ENCODE measurements around the gene LRRC45.

Gene LRRC45

DNA sequence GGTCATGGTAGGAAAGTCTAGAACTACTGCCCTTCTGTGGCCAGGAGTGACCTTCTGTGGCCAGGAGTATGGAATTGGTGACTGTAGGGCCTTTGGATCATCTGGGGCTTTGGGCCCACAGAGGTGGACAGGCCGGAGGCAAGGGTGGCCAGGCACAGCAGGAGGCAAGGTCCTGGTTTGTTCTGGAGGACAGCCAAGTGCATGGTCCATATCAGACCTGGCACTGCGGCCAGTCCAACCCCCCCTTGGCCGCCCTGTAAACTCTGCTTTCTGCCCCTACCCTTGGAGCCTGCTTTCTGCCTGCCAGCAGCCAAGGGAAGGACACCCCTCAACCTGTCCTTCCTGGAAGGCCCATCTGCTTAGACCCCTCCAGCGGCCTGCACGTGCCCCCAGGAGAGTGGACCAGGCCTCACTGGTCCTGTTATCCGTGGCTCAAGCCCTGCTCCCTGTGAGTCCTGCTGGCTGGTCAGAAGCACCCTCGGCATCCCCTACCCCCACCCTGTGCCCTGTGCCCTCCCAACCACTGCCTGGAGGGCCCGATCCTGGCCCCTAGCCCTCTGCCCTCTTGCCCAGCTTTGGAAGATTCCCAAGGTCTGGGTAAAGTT, 16.7 kb downstream of the LRRC45 start:
- H2AFZ ChIP-seq (ENCODE audit: low read length, unreplicated experiment): no peak overlapping the region
- no peak overlapping the region for H3K4me3 ChIP-seq (ENCODE audit: low read depth, low read length)
- no peaks in the 10 kb centered on the region for H3K79me2 ChIP-seq (ENCODE audit: control insufficient read depth, insufficient read depth, low read length, unreplicated experiment)
- peaks cover 4% of the 10 kb centered on the region for H3K4me1 ChIP-seq (ENCODE audit: control insufficient read depth, insufficient read depth, low read length, unreplicated experiment)
- no peak overlapping the region for H3K27ac ChIP-seq (ENCODE audit: low read depth, low read length)
- H3K27me3 ChIP-seq (ENCODE audit: insufficient read depth, low read length): no peaks in the 10 kb centered on the region
- H3K36me3 ChIP-seq (ENCODE audit: insufficient read depth, low read length): no peaks in the 10 kb centered on the region

DNA sequence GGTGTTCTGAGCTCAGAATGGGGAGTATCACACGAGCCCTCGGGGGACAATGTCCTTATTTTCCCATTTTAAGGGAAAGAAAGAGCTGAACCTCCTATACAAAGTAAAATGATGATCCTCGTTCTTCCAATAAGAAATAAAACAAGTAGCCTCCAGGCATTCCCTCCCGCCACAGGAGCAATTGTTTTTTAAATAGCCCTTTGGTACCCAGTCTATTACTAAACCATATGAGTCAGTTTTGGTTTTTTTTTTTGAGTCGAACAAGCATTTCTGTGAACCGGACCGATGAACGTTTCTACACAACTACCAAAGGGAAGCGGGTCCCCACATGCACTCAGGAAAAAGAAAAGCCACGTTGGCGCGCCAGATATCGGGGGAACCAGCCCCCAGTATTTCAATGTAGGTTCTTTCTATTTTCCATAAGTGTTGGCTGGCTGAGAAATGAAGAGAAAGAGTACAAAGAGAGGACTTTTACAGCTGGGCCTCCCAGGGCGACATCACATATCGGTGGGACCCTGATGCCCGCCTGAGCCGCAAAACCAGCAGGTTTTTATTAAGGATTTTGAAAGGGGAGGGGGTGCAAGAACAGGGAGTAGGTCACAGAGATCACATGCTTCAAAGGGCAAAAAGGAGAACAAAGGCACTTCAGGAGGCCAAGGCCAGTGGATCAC, 18.2 kb downstream of the LRRC45 start:
- H3K79me2 ChIP-seq (ENCODE audit: control insufficient read depth, insufficient read depth, low read length, unreplicated experiment): no peaks in the 10 kb centered on the region
- H3K4me3 ChIP-seq (ENCODE audit: low read depth, low read length): no peak overlapping the region
- H3K27ac ChIP-seq (ENCODE audit: low read depth, low read length): no peak overlapping the region
- H2AFZ ChIP-seq (ENCODE audit: low read length, unreplicated experiment): no peak overlapping the region
- H3K4me1 ChIP-seq (ENCODE audit: control insufficient read depth, insufficient read depth, low read length, unreplicated experiment): peaks cover 4% of the 10 kb centered on the region
- H3K36me3 ChIP-seq (ENCODE audit: insufficient read depth, low read length): no peaks in the 10 kb centered on the region
- H3K27me3 ChIP-seq (ENCODE audit: insufficient read depth, low read length): no peaks in the 10 kb centered on the region

DNA sequence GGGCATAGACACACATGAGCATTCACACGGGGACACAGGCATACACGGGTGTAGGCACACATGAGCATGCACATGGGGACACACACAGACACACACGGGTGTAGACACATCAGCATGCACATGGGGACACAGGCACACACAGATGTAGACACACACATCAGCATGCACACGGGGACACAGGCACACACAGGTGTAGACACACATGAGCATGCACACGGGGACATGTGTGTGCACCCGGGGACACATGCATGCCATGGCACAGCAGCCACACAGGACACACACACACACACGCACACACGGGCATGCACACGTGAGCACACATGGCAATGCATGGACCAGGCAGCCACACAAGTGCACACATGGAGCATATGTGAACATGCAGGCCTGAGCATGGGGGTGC, 19.5 kb downstream of the LRRC45 start:
- Histone ChIP-seq H3K27me3 (ENCODE audit: insufficient read depth, low read length) (no peaks in the 10 kb centered on the region), H3K4me1 (ENCODE audit: control insufficient read depth, insufficient read depth, low read length, unreplicated experiment) (no peaks in the 10 kb centered on the region), H3K79me2 (ENCODE audit: control insufficient read depth, insufficient read depth, low read length, unreplicated experiment) (no peaks in the 10 kb centered on the region), H3K36me3 (ENCODE audit: insufficient read depth, low read length) (no peaks in the 10 kb centered on the region), H2AFZ (ENCODE audit: low read length, unreplicated experiment) (no peak overlapping the region), H3K27ac (ENCODE audit: low read depth, low read length) (no peak overlapping the region), H3K4me3 (ENCODE audit: low read depth, low read length) (no peak overlapping the region)

DNA sequence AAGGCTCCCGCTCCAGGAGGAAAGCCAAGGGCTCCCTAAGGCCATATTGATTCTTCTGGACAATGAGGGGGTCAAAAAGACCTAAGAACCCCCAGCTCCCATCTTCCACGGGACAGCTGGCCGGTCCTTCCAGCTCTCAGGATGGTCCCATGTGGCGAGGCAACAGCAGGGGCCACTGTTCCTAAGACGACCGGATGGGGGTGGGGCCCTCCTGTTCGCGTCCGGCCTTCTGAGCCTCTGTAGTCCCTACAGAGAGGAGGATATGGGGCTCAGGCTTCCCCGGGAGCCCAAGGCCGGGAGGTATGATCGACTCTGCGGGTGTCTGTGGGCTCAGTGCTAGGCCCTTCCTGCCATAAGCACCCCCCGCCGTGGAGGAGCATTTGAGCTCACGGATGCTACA, 20.4 kb downstream of the LRRC45 start:
- Histone ChIP-seq H3K27me3 (ENCODE audit: insufficient read depth, low read length) (no peaks in the 10 kb centered on the region), H2AFZ (ENCODE audit: low read length, unreplicated experiment) (no peak overlapping the region), H3K27ac (ENCODE audit: low read depth, low read length) (no peak overlapping the region), H3K4me1 (ENCODE audit: control insufficient read depth, insufficient read depth, low read length, unreplicated experiment) (no peaks in the 10 kb centered on the region), H3K4me3 (ENCODE audit: low read depth, low read length) (no peak overlapping the region), H3K36me3 (ENCODE audit: insufficient read depth, low read length) (no peaks in the 10 kb centered on the region), H3K79me2 (ENCODE audit: control insufficient read depth, insufficient read depth, low read length, unreplicated experiment) (no peaks in the 10 kb centered on the region)

DNA sequence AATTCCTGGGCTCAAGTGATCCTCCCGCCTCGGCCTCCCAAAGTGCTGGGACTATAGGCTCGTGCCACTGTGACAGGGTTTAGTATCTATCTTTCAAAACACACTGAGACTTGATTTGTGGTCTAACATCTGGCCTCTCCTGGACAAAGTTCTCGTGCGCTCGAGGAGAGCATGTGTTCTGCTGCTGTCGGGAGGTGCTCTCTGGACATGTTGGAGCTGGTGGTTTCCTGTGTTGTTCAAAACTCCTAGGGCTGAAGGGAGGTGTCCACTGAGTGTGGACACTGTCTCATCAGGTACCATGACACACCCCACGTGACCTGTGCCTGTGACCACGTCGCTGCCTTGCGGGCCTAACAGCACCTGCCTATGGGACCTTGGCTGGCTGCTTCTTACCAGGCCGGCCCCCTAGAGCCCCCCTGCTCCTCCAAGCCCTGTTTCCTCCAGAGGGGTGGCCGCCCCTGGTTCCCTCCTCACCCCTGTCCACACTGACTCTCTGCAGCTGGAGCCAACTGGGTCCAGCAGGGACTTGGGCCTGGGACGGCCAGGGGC, 22.9 kb downstream of the LRRC45 start:
- Histone ChIP-seq H3K27ac (ENCODE audit: low read depth, low read length) (no peak overlapping the region), H2AFZ (ENCODE audit: low read length, unreplicated experiment) (no peak overlapping the region), H3K36me3 (ENCODE audit: insufficient read depth, low read length) (no peaks in the 10 kb centered on the region), H3K79me2 (ENCODE audit: control insufficient read depth, insufficient read depth, low read length, unreplicated experiment) (no peaks in the 10 kb centered on the region), H3K4me3 (ENCODE audit: low read depth, low read length) (no peak overlapping the region), H3K27me3 (ENCODE audit: insufficient read depth, low read length) (no peaks in the 10 kb centered on the region), H3K4me1 (ENCODE audit: control insufficient read depth, insufficient read depth, low read length, unreplicated experiment) (no peaks in the 10 kb centered on the region)

DNA sequence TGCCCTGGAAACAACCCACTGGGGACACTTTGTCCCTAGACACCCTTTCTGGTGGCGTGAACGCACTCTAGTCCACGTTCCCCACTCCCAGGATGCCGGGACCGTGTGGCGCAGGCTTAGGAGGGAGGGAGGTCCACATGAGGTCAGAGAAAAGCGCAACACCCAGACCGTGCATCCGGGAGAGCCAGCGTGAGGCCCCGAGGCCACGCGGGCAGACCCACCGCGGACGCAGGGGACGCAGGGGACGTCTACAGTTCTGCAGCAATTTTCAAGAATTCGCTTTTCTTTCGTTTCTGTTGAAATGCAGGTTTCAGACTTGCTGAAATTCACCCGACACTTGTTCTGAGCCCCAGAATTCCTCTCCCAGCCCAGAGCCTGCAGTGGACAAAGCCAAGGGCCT, 23.8 kb downstream of the LRRC45 start:
- no peaks in the 10 kb centered on the region for H3K36me3 ChIP-seq (ENCODE audit: insufficient read depth, low read length)
- H2AFZ ChIP-seq (ENCODE audit: low read length, unreplicated experiment): no peak overlapping the region
- no peak overlapping the region for H3K4me3 ChIP-seq (ENCODE audit: low read depth, low read length)
- no peaks in the 10 kb centered on the region for H3K27me3 ChIP-seq (ENCODE audit: insufficient read depth, low read length)
- H3K27ac ChIP-seq (ENCODE audit: low read depth, low read length): no peak overlapping the region
- H3K79me2 ChIP-seq (ENCODE audit: control insufficient read depth, insufficient read depth, low read length, unreplicated experiment): peaks cover under 1% of the 10 kb centered on the region
- H3K4me1 ChIP-seq (ENCODE audit: control insufficient read depth, insufficient read depth, low read length, unreplicated experiment): no peaks in the 10 kb centered on the region

DNA sequence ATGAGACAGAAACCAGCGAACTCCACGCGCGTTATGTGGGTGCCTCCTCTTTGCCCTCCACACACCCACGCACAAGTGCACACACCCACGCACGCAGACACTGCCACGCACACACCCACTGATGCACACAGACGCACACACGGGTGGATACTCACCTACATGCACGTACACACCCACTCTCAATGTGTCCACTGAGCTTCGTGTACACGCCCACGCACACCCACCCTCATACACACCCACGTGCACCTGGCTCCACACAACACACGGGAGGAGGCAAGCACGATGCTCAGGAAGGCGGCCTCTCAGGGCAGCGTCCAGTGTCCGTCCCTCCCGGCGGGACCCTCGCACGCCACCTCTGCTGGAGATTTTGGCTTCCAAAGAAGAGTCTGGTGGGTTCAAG, 24.3 kb downstream of the LRRC45 start:
- no peaks in the 10 kb centered on the region for H3K36me3 ChIP-seq (ENCODE audit: insufficient read depth, low read length)

DNA sequence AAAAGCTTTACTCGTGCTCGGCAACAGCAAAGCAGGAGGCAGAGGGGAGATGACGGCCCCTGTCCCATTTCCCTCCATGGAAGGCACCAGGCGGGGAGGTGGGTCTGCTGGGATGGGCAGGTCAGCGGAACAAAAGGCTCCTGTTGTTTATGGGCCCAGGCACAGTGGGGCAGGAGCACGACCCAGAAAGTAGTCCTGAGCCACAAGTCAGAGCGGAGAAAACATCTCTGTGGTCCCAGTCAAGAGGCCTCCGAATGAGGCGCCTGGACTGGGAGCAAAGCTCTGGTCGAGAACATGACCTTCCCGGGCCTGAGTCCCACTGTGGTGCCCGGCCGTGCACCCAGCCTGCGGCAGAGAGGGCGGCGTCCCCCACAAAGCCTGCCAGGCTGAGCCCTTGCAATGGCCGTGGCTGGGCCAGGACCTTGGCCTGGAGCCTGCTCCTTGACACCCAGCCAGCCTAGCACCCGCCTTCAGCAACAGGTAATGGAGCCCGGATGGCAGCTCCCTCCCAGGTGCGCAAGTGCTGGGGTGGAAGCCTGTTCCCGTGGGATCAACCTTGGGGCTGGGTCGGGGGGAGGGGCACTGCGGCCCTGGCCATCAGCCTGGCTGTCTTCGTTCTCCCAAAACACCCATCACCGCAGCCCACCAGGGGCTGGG, 24.9 kb downstream of the LRRC45 start:
- H3K27me3 ChIP-seq (ENCODE audit: insufficient read depth, low read length): no peaks in the 10 kb centered on the region
- H3K4me3 ChIP-seq (ENCODE audit: low read depth, low read length): no peak overlapping the region
- H3K27ac ChIP-seq (ENCODE audit: low read depth, low read length): no peak overlapping the region
- H3K36me3 ChIP-seq (ENCODE audit: insufficient read depth, low read length): no peaks in the 10 kb centered on the region
- peaks cover 3% of the 10 kb centered on the region for H3K4me1 ChIP-seq (ENCODE audit: control insufficient read depth, insufficient read depth, low read length, unreplicated experiment)
- H3K79me2 ChIP-seq (ENCODE audit: control insufficient read depth, insufficient read depth, low read length, unreplicated experiment): peaks cover 12% of the 10 kb centered on the region
- H2AFZ ChIP-seq (ENCODE audit: low read length, unreplicated experiment): no peak overlapping the region

More for the DNA sequence above, 24.3 kb downstream of the LRRC45 start:
- no peak overlapping the region for H3K4me3 ChIP-seq (ENCODE audit: low read depth, low read length)
- H3K79me2 ChIP-seq (ENCODE audit: control insufficient read depth, insufficient read depth, low read length, unreplicated experiment): peaks cover 6% of the 10 kb centered on the region
- no peak overlapping the region for H2AFZ ChIP-seq (ENCODE audit: low read length, unreplicated experiment)
- no peaks in the 10 kb centered on the region for H3K4me1 ChIP-seq (ENCODE audit: control insufficient read depth, insufficient read depth, low read length, unreplicated experiment)
- no peaks in the 10 kb centered on the region for H3K27me3 ChIP-seq (ENCODE audit: insufficient read depth, low read length)
- no peak overlapping the region for H3K27ac ChIP-seq (ENCODE audit: low read depth, low read length)

DNA sequence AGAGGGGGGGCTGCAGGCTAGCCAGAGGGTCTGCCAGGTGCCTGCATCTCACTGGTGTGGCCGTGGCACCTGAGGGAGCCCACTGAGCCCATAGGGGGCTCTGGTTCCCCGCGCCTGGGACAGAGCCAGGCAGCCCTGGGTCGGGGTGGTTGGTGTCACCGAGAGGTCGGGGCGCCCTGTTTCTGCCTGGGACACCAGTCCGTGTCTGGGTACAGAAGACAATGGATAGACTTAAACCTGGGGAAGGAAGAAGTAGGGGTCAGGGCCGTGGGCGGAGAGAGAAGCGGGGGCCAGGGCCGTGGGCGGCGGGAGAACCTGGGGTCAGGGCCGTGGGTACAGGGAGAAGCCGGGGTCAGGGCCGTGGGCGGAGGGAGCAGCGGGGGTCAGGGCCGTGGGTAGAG, 25.5 kb downstream of the LRRC45 start:
- Histone ChIP-seq H3K4me3 (ENCODE audit: low read depth, low read length) (no peak overlapping the region), H3K27ac (ENCODE audit: low read depth, low read length) (no peak overlapping the region), H3K4me1 (ENCODE audit: control insufficient read depth, insufficient read depth, low read length, unreplicated experiment) (peaks cover 6% of the 10 kb centered on the region), H3K36me3 (ENCODE audit: insufficient read depth, low read length) (no peaks in the 10 kb centered on the region), H3K79me2 (ENCODE audit: control insufficient read depth, insufficient read depth, low read length, unreplicated experiment) (peaks cover 17% of the 10 kb centered on the region), H3K27me3 (ENCODE audit: insufficient read depth, low read length) (no peaks in the 10 kb centered on the region), H2AFZ (ENCODE audit: low read length, unreplicated experiment) (no peak overlapping the region)

DNA sequence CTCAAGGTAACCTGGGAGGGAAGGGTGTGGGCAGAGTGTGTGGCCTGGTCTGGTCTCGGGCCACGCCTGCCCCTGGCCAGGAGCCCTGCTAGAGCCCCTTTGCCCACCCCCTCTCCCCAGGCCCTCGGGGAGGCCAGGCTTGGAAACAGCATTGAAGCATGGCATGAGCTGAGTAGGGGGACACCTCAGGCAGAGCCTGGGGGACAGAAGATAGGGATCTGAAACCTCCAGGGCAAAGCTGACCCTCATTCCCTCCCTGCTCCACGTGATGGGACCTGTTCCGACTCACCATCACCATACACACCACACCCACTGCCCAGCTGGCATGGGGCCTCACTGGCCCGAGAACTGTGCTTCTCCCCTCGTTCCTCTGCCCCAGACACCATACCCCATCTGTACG, 26.0 kb downstream of the LRRC45 start:
- Histone ChIP-seq H3K27ac (ENCODE audit: low read depth, low read length) (no peak overlapping the region), H3K27me3 (ENCODE audit: insufficient read depth, low read length) (no peaks in the 10 kb centered on the region), H3K36me3 (ENCODE audit: insufficient read depth, low read length) (no peaks in the 10 kb centered on the region), H3K4me3 (ENCODE audit: low read depth, low read length) (no peak overlapping the region), H3K79me2 (ENCODE audit: control insufficient read depth, insufficient read depth, low read length, unreplicated experiment) (peaks cover 21% of the 10 kb centered on the region), H3K4me1 (ENCODE audit: control insufficient read depth, insufficient read depth, low read length, unreplicated experiment) (peaks cover 6% of the 10 kb centered on the region), H2AFZ (ENCODE audit: low read length, unreplicated experiment) (no peak overlapping the region)
